Upper lobe of left lung (tissue), 6 donors: ENCODE results near the gene RASEF. TPM values are rescaled to one million over a fixed set of nuclear protein-coding genes. Genes with fewer than 3 reads are reported as not detected.

ENCODE experiments used
- ATAC-seq, 2 donors: fragments of 200-7000 bp; cut with Tn5 transposase; one replicate each; pipeline ENCODE4 v1.9.1; 2022; ENCODE audit warnings: mild to moderate bottlenecking in 2 of 2, moderate library complexity in 2 of 2; ENCODE audit not compliant: low FRiP score in 2 of 2
- DNase-seq, 2 donors: peaks; one replicate each; pipeline ENCODE4 v3.0.0-alpha.2; 2019 to 2020
- H3K27ac ChIP-seq, 4 donors: fragments of 200-600 bp; sonication (generic); one replicate each; pipeline ENCODE4 v1.5.1; 2016 to 2019
- H3K27me3 ChIP-seq, 4 donors: fragments of 200-600 bp; sonication (generic); one replicate each; pipeline ENCODE4 v1.5.1; 2017 to 2019
- H3K36me3 ChIP-seq, 4 donors: fragments of 200-600 bp; sonication (generic); one replicate each; pipeline ENCODE4 v1.5.1; 2016 to 2019
- H3K4me1 ChIP-seq, 4 donors: fragments of 200-600 bp; sonication (generic); one replicate each; pipeline ENCODE4 v1.5.1; 2018 to 2019
- H3K4me3 ChIP-seq, 4 donors: fragments of 200-600 bp; sonication (generic); one replicate each; pipeline ENCODE4 v1.5.1; 2017 to 2019; ENCODE audit warnings: mild to moderate bottlenecking in 2 of 4, moderate library complexity in 1 of 4
- H3K9me3 ChIP-seq, 4 donors: fragments of 200-600 bp; sonication (generic); one replicate each; pipeline ENCODE4 v1.5.1; 2018 to 2019
- CTCF ChIP-seq, 6 experiments: fragments of 450-650 bp in 4 of 6; fragments of 200-600 bp in 2 of 6; sonication (generic) in 2 of 6; IDR thresholded peaks; one replicate each; pipeline ENCODE4 v1.5.1; 2016 to 2019; ENCODE audit warnings: antibody characterized with exemption in 6 of 6
- EP300 ChIP-seq, 4 donors: sonication (generic); formaldehyde crosslinking; IDR thresholded peaks; one replicate each; pipeline ENCODE4 v1.5.1; 2017; ENCODE audit warnings: antibody characterized with exemption in 4 of 4, control low read depth in 2 of 4
- POLR2A ChIP-seq, 4 donors: fragments of 450-650 bp; IDR thresholded peaks; one replicate each; pipeline ENCODE4 v1.5.1; 2016 to 2017; ENCODE audit warnings: antibody characterized with exemption in 4 of 4, mild to moderate bottlenecking in 2 of 4
- POLR2AphosphoS5 ChIP-seq, 2 donors: sonication (generic); formaldehyde crosslinking; IDR thresholded peaks; one replicate each; pipeline ENCODE4 v1.5.1; 2017; ENCODE audit warnings: antibody characterized with exemption in 2 of 2
- WGBS, 2 donors: methylation state at CpG; one replicate each; pipeline ENCODE4 v1.1.5; 2017 to 2018; 5-methylcytosine and 5-hydroxymethylcytosine counted together
- total RNA-seq, 6 donors: library from RNA; depleted of rRNA in 4 of 6; stranded (reverse); fragments of >200 nt in 4 of 6; gene quantifications; one replicate each; pipeline versions ENCODE4 v1.1.0 to v1.2.1, GENCODE V29; 2016 to 2021
- donor health status: DM: no; HTN: no; CAD: no; lungs with moderate emphysema.
- donor health status: DM: no; HTN: yes; CAD: no; lungs with severe emphysema.

Gene RASEF
- total RNA-seq, 6 donors from 2014 or later, result 14.5 to 90.0 (median 18.0) TPM

GRCh38 chr9:83071626-83072025 is 8.7 kb upstream of the RASEF start:
- WGBS, 2 donors, result 70 to 71% methylated on average over 2 of the region's 2 CpGs
- H3K4me1 ChIP-seq, result peaks cover 0 to 4% (median 0%) of the 10 kb centered on the region in 4 donors
- no peak for TF ChIP-seq POLR2A (IDR thresholded peaks at IDR 0.05)
- TF ChIP-seq CTCF (IDR thresholded peaks at IDR 0.05), result no peak
- TF ChIP-seq POLR2AphosphoS5 (IDR thresholded peaks at IDR 0.05), result no peak
- no peak for TF ChIP-seq EP300 (IDR thresholded peaks at IDR 0.05)

DNA sequence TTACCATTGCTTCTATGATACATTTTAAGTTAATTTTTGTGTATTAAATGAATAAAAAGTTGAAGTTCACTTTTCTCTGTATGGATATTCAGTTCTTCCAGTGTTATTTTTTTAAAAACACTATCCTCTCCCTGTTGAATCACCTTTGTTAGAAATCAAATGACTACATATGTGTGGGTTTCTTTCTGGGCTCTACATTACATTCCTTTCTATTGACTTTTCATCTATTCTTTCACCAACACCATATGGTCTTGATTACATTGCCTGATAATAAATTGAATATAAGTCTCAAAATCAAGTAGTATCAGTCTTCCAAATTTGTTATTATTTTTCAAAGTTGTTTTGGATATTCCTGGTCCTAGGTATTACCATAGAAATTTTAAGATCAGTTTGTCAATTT is 7.3 kb upstream of the RASEF start:
- no peaks in the 10 kb centered on the region for H3K27me3 ChIP-seq
- H3K9me3 ChIP-seq, result no peaks in the 10 kb centered on the region
- no peak for DNase-seq
- no peak for ATAC-seq
- no peaks in the 10 kb centered on the region for H3K36me3 ChIP-seq
- no peak for TF ChIP-seq EP300 (IDR thresholded peaks at IDR 0.05)
- no peak for TF ChIP-seq CTCF (IDR thresholded peaks at IDR 0.05)
- no peak for TF ChIP-seq POLR2A (IDR thresholded peaks at IDR 0.05)
- no peak overlapping the region for H3K27ac ChIP-seq
- H3K4me3 ChIP-seq, result no peak overlapping the region
- peaks cover 0 to 4% (median 0%) of the 10 kb centered on the region in 4 donors for H3K4me1 ChIP-seq

More at GRCh38 chr9:83071626-83072025, 8.7 kb upstream of the RASEF start:
- Histone ChIP-seq H3K9me3 (no peaks in the 10 kb centered on the region), H3K36me3 (no peaks in the 10 kb centered on the region), H3K27ac (no peak overlapping the region), H3K4me3 (no peak overlapping the region), H3K27me3 (no peaks in the 10 kb centered on the region)
- DNase-seq, result no peak
- no peak for ATAC-seq

DNA sequence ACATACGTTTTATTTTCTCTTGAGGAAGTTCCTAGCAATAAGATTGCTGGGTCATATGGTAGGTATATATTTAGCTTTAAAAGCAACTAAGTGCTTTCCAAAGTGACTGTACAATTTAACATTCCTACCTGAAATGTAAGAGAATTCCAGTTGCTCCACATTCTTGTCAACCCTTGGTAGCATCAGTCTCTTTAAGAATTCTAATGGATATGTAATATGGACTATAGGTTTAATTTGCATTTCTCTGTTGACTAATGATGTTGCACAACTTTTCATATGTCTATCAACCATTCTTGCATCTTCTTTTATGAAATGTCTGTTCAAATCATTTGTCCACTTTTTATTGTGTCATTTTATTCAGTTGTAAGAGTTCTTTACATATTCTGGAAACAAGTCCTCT is 6.7 kb upstream of the RASEF start:
- H3K27me3 ChIP-seq, result no peaks in the 10 kb centered on the region
- peaks cover 0 to 4% (median 0%) of the 10 kb centered on the region in 4 donors for H3K4me1 ChIP-seq
- DNase-seq (no peak), ATAC-seq (no peak)
- no peak overlapping the region for H3K4me3 ChIP-seq
- 58 to 60% methylated on average over 1 of the region's 1 CpG for WGBS, 2 donors
- H3K36me3 ChIP-seq, result no peaks in the 10 kb centered on the region
- no peak overlapping the region for H3K27ac ChIP-seq
- H3K9me3 ChIP-seq, result no peaks in the 10 kb centered on the region
- TF ChIP-seq POLR2AphosphoS5 (IDR thresholded peaks at IDR 0.05) (no peak), CTCF (IDR thresholded peaks at IDR 0.05) (no peak), POLR2A (IDR thresholded peaks at IDR 0.05) (no peak), EP300 (IDR thresholded peaks at IDR 0.05) (no peak)

DNA sequence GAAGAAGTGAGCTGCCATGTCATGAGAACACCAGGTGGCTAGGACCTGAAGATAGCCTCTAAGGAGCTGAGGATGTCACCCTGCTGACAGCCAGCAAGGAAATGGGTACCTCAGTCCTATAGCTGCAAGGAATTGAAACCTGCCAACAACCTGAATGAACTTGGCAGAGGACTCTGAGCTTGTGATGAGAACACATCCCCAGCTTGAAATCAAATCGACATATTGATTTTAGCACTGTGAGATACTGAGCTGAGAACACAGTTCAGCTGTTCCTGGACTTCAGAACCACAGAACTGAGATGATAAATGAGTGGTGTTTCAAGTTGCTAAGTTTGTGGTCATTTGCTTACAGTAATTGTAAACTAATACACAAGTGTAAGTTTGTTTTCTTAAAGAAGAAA is 5.5 kb upstream of the RASEF start:
- DNase-seq (no peak), ATAC-seq (no peak)
- no peaks in the 10 kb centered on the region for H3K9me3 ChIP-seq
- no peaks in the 10 kb centered on the region for H3K27me3 ChIP-seq
- peaks cover 0 to 4% (median under 1%) of the 10 kb centered on the region in 4 donors for H3K4me1 ChIP-seq
- no peak overlapping the region for H3K4me3 ChIP-seq
- 71 to 80% methylated on average over 1 of the region's 1 CpG for WGBS, 2 donors
- H3K27ac ChIP-seq, result no peak overlapping the region
- no peaks in the 10 kb centered on the region for H3K36me3 ChIP-seq
- TF ChIP-seq CTCF (IDR thresholded peaks at IDR 0.05) (no peak), POLR2AphosphoS5 (IDR thresholded peaks at IDR 0.05) (no peak), POLR2A (IDR thresholded peaks at IDR 0.05) (no peak), EP300 (IDR thresholded peaks at IDR 0.05) (no peak)

GRCh38 chr9:83067579-83067978 is 4.6 kb upstream of the RASEF start:
- no peaks in the 10 kb centered on the region for H3K36me3 ChIP-seq
- H3K9me3 ChIP-seq, result no peaks in the 10 kb centered on the region

More at GRCh38 chr9:83067579-83067978, 4.6 kb upstream of the RASEF start:
- Histone ChIP-seq H3K27ac (no peak overlapping the region), H3K27me3 (peaks cover 0 to 4% (median 0%) of the 10 kb centered on the region in 4 donors), H3K4me3 (no peak overlapping the region), H3K4me1 (peaks cover 0 to 8% (median 4%) of the 10 kb centered on the region in 4 donors)
- WGBS, 2 donors, result 75 to 86% methylated on average over 2 of the region's 2 CpGs
- DNase-seq (no peak), ATAC-seq (no peak)
- TF ChIP-seq CTCF (IDR thresholded peaks at IDR 0.05) (no peak), POLR2A (IDR thresholded peaks at IDR 0.05) (no peak), POLR2AphosphoS5 (IDR thresholded peaks at IDR 0.05) (no peak), EP300 (IDR thresholded peaks at IDR 0.05) (no peak)
